CD4-positive, alpha-beta T cell treated with Interleukin-15 for 1 hour (primary cell): ENCODE measurements around the gene TCF25.
"Not testable (repeated sequence)": the region's sequence is repeated elsewhere in the genome, so short reads cannot be mapped to it uniquely, and the experiment has no call there.

Experiments
- DNase-seq: peaks from one replicate; pipeline ENCODE4 v3.0.0-alpha.2; 2020

TCF25 gene

DNA sequence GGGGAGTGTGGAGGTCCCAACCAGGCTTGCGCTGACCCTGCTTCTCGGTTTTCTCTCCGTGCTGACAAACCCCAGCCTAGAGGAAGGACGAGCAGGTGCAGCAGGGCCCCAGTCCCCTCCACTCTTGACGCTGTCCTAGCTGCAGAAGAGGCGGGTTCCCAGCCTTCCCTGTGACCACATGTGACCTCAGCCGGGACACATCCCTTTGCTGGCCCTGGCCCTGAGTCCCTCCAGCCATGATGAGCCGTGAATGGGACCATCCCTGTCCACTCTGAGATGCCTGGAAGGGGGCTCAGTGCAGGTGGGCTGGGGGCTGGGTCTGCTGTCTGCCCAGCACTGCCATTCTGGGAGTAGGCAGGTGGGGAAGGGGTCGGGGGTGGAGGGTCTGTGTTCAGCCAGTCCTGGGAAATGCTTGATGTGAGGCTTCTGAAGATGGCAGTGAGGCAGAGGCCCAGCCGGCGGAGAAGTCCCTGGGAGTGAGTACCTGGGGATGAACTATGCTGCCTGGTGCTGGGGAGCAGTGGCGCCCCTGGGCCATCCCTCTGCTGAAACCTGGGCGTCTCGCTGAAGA lies 47.8 kb downstream of the TCF25 start:
- DNase-seq, result no peak

DNA sequence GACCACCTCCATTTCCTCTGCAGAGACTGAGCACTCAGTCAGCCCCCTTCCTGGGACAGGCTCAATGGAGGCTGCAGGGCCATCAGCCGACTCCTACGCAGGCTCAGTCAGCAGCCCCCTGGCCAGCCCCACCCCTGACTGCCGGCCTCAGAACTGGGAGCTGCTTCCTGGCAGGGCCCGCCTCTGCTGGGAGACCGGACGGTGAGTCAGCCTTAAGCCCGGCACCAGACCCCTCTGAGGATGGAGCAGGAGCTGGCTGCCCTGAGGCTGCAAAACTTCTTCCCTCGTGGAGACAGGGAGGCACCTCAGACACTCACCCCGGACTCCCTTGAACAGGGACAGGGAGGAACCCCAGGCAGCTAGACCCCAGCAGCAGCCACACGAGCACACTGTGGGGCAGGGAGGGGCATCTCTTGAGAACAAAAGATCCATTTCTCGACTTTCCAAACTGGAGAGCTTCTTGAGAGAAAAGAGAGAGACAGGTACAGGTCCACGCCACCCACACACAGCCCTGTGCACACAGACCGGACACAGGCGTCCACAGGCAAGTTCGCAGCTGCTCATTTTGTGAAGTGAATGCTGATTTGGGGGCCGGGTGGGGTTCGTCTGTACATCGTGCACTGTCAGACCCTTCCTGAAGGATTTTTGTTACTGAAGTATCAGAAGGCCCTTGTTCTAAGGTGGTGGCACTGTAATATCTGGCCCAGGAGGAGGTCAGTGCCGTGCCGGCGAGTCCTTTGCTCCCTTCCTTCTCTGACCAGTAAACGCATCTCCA lies 48.5 kb downstream of the TCF25 start:
- no peak for DNase-seq

DNA sequence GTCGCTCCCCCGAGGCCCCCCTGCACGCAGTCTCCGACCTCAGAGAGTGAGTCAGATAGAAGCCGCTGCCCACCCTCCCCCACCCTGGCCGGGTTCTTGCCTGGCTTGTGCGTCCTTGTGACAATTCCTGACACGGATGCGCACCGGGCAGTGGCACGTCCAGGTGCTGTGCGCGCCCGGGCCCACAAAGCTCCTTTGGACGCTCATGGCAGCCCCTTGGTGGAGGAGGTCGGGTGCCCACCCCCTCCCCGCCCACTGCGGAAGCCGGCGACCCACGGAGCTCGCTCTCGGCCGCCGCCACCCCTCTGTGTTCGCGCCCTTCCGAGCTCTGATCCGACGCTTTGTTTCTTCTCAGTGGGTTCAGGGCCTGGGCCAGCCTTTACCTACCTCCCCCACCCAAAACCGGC lies 49.1 kb downstream of the TCF25 start:
- no peak for DNase-seq

- DNase-seq, result peak; percentile 34
Observed at GRCh38 chr16:89922884-89923639, 49.7 kb downstream of the TCF25 start, which contains the start of gene TUBB3. Gene TUBB3 (plus strand): TSS chr16:89923342. CDS start chr16:89923402, 60 bp downstream.

DNA sequence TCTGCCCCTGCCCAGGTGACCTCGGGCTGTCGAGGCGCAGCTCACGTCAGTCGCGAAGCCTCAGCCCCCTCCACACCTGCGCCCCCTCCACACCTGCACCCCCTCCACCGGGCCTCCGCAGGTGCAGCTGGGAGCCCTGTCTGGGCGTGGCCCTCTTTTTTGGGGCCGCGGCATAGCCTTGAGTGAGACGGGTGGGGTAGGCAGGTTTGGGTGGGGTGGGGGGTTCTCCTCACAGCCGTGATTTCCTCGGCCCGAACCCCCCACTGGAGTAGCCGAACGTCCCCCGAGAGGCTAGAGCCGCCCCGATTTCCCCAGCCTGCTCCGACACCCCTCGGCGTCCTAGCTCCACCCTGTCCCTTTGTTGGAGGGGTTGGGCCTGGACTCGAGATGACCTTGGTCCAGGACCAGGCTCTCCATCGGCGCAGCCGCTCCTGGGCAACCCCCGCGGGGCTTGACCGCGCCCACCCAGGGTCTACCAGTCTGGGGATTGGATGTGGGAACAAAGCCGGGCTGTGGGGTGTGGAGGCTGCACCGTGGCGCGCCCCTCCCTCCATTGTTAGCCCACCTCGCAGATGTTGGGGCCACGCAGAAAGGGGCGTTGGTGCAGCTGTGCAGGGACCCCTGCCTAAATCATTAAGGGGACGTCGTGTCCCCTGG lies 50.4 kb downstream of the TCF25 start:
- DNase-seq, result no peak

DNA sequence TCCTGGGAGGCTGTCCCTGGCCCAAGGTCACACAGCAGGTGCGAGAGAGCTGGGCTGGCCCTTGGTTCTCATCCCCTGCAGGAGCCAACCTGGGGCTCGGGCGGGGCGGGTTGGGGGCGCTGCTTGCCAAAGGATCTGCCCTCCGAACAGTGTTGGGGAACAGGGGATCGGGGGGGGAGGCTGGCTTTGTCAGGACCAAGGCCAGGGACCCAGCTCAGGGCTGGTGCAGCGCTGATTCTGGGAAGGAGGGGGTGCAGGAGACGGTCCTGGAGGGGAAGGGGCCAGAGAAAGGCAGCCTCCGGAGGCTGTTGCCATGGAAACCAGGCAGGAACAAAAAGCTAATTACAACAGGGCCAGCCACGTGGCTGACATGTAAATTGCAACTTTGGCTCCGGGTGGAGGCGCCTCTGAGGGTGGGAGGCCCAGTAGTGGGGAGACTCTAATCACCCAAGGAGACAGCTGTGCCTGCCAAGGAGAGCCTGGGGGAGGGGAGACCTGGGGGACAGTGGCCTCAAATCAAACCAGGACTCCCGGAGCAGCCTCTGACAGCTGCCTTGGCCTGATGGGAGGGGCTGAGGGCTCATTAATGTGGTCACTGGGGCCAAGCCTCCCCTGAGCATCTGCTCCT lies 51.0 kb downstream of the TCF25 start:
- DNase-seq, result peak; percentile 46

DNA sequence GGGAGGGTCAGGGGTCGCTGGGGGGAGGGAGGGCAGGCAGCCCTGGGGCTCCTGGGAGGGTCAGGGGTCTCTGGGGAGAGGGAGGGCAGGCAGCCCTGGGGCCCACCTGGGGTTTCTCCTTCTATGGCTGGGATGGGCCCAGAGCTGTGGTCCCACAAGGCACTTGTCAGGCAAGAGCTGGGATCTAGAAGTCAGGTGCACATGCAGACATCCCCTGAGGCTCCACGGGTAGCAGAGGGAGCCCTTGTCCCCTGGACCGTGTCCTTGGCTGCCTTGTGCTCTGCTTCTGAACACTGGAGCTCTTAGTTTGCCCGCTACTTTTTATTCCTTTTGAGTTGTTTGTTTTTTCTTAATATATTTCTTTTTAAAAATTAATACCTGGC lies 51.5 kb downstream of the TCF25 start:
- DNase-seq, result no peak

DNA sequence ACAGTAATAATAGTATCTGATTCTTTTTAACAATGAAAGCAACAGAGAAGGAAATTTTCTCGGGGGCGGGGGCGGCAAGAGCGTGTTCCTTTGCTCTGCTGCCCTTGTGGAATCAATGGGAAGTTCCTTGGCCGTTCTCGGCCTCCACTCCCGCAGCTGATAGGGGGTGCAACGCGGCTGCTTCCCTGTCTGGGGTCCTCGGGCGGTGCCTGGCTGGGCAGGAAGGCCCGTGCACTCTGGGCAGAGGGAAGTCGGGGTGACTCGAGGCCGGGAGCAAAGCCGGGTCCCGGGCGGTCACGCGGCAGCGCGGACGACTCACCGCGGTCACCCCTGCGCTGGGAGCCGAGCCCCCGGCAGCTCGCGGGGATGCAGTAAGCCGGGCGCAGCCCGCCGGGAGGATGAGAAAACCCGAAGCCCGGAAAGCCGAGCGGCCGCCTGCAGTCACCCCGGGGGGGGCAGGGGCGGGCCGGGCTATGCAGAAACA lies 52.2 kb downstream of the TCF25 start:
- no peak for DNase-seq

DNA sequence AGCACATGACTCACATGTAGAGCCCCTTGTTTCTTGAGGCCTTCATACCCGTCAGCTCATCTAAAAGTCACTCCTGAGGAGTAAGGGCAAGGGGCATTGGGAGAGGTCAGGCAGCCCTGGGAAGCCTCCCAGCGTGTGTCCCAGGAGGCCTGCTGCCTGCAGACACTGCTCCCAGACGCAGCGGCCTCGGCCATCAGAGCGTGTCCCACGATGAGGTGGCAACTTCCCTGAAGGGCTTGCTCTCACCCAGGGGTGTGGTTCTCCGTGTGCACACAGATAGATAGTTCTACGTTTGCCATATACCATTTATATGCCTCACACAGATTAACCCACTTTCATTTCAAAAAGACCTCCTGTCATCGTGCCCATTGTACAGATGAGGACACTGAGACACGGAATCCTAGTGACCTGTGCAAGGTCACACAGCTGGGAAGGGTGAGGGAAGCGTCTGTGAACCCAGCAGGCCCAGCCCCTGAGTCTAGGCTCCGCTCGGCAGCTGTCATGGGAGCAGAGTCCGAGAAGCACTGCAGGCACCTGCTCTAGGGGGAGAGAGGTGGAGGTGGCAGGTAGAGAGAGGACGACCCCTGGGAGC lies 58.0 kb downstream of the TCF25 start:
- DNase-seq, result no peak

- no peak for DNase-seq
Observed at GRCh38 chr16:89931964-89932363, 58.6 kb downstream of the TCF25 start.

- not testable (repeated sequence) for DNase-seq
Observed at GRCh38 chr16:89934019-89934418, 60.6 kb downstream of the TCF25 start.

DNA sequence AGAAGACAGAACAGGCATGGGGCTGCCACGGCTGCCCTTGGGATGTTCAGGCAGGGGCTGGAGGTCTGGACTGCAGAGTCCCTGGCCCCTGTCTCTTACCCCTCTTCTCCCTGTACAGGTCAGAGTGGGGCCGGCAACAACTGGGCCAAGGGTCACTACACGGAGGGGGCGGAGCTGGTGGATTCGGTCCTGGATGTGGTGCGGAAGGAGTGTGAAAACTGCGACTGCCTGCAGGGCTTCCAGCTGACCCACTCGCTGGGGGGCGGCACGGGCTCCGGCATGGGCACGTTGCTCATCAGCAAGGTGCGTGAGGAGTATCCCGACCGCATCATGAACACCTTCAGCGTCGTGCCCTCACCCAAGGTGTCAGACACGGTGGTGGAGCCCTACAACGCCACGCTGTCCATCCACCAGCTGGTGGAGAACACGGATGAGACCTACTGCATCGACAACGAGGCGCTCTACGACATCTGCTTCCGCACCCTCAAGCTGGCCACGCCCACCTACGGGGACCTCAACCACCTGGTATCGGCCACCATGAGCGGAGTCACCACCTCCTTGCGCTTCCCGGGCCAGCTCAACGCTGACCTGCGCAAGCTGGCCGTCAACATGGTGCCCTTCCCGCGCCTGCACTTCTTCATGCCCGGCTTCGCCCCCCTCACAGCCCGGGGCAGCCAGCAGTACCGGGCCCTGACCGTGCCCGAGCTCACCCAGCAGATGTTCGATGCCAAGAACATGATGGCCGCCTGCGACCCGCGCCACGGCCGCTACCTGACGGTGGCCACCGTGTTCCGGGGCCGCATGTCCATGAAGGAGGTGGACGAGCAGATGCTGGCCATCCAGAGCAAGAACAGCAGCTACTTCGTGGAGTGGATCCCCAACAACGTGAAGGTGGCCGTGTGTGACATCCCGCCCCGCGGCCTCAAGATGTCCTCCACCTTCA lies 61.5 kb downstream of the TCF25 start:
- DNase-seq, result no peak

- not testable (repeated sequence) for DNase-seq
Observed at GRCh38 chr16:89935620-89936019, 62.2 kb downstream of the TCF25 start.

DNA sequence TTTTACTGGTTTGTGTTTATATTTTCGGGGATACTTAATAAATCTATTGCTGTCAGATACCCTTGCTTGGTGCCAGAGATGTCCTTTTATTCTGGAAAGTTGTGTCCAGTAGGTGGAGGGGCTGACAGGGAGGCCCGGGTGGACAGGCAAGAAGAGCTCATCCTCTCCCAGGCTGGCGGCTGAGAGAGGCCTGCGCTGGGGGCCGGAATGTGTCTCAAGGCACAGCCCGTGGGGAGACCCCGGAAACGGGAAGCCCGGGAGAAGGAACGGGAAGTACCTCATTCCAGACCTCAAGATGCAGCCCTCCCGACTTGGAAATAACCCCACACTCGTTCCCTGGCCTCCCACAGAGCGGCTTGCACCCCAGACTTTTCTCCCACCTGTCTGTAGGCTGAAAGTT lies 62.6 kb downstream of the TCF25 start:
- no peak for DNase-seq

- DNase-seq, result no peak
Observed at GRCh38 chr16:89936508-89936907, 63.1 kb downstream of the TCF25 start.

- DNase-seq, result no peak
Observed at GRCh38 chr16:89936981-89937380, 63.6 kb downstream of the TCF25 start.

- no peak for DNase-seq
Observed at GRCh38 chr16:89938175-89938885, 64.9 kb downstream of the TCF25 start.

DNA sequence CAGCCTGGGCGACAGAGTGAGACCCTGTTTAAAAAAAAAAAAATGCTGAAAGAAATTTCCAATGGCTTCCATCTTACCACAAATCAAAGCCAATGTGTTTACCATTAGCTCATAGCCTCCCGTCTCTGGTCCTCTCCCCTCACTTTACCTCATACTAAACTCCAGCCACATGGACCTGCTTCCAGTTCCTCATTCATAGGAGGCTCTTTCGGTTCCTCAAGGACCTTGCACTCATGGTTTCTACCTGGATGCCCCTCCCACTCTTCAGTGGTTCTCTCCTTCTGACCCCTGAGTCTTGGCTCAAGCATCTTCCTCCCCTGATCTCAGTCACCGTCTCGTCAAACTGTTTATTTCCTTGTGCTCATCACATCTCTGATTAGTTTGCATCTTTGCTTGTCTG lies 71.4 kb downstream of the TCF25 start:
- DNase-seq, result no peak

- DNase-seq, result no peak
Observed at GRCh38 chr16:89945654-89946053, 72.3 kb downstream of the TCF25 start.

GRCh38 chr16:89946515-89946914 lies 73.1 kb downstream of the TCF25 start:
- no peak for DNase-seq
